GM18909 (cell line): ENCODE data around the gene SH3RF3.

Experiments used
- ATAC-seq: cut with Tn5 transposase; IDR thresholded peaks from one replicate; pipeline ENCODE4 v1.9.1; 2021; ENCODE audit warnings: mild to moderate bottlenecking; ENCODE audit not compliant: unreplicated experiment, poor library complexity

The SH3RF3 gene

GRCh38 chr2:109435901-109436598, 307.0 kb downstream of the SH3RF3 start:
- ATAC-seq = no peak

- no peak for ATAC-seq
Observed at GRCh38 chr2:109436610-109437225, 307.7 kb downstream of the SH3RF3 start.

DNA sequence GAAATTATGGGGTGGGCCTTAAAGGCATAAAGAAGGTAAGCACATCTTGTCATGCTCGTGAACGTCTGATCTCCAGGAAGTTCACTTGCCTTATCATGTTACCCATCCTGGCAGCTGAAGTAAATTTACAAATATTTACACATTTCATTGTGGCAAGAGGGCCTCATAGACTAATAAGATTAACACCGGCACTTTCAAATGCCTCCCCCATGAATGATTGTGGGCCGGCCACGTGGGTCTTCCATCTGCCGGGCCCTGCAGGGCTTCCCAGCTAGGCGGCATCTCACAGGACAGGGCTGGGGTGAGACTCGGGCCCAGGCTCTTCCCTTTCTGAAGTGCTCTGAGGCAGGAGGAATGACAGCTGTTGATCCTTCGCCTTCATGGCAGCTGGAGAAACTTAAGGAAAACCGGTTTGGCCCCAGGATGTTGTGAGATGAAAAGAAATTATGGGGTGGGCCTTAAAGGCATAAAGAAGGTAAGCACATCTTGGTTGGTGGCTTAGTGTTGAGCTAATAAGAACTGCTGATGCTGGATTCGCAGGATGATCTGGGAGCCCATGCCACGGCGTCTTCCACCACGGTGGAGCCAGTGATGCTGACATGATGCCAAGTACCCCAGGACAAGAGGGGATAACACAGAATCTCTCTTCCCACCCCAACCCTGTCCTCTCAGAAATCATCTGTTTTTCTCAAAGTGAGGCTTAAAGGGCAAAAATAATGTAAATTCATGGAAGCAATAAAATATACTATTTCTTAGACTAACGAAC, 308.5 kb downstream of the SH3RF3 start:
- ATAC-seq = no peak

DNA sequence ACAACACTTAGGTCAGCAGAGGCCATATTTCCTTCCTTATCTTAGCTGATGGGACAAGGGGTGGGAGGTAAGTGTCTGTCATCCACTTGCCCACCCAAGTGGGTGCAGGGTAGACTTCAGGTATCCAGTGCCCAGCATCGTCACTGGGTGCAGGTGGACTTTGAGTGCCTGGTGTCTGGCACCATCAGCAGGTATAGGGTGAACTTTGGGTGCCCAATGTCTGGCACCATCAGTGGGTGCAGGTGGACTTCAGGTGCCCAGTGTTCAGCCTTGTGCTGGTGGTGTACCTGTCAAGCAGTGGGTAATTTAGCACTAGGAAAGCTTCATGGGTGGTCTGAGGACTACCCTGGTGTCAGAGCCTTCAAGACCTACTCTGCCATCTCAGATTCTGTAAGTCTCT, 309.1 kb downstream of the SH3RF3 start:
- no peak for ATAC-seq

DNA sequence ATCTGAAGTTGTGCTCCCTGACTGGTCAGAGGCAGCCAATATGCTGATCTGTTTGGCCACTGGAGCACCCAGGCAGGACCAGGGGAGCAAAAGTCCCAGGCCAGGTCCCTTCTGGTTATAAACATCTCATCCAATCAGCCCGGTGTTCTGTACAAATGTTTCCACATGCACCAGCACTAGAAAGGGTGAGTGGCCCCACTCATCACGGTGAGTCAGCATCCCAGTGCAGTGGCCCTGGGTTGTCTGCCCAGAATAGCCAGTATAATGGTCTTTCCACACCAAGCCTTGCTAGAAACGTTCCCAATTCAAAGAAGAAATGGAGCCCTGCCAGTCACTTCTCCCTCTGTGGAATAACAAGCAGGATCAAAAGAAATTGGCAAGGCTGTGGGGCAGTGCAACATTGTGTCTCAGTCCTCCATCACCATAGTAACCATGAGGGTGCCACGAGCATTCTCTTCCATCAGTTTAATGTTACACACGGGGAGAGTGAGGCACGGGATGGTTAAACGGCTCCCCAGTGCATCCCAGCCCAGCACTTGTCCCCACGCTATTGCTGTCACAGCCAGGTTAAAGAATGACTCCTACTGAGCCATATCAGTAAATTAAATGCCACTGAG, 309.9 kb downstream of the SH3RF3 start:
- no peak for ATAC-seq

DNA sequence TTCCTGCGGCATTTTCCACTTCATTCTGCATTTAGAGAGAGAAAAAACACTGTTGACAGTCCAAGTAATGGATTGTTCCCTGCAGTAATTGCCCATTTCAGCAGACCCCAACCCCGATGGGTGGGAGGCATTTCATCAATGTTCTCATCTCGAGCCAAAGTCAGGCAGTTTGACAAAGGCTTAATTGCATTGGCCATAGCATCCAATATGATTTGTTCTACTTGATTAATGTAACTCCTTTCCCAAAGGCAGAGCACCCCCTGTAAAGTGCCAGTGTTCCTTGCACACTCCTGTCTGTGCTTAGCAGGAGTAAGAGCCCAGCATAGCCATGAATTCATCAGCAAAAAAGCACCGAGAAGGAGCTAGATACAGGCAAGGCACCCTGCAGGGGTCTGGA, 310.4 kb downstream of the SH3RF3 start:
- ATAC-seq = no peak

DNA sequence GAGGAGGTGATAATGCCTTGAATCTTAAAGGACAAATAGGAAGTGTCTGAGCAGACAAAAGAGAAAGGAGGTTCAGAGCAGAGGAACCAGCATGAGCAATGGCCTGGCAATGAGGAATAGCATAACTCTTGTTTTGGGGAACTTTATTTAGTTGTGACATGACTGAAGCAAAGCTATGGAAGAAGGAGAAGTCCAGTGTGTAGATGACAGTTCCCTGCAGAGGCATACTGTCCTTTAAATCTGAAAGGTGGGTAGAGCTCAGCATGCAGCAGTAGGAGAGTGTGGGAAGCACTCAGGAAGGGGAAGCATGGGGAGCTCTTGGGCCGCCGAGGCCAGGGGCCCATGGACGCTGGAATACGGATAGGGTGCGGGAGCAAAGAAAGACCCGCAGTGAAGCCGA, 311.0 kb downstream of the SH3RF3 start:
- no peak for ATAC-seq

GRCh38 chr2:109440499-109441156, 311.6 kb downstream of the SH3RF3 start:
- no peak for ATAC-seq

DNA sequence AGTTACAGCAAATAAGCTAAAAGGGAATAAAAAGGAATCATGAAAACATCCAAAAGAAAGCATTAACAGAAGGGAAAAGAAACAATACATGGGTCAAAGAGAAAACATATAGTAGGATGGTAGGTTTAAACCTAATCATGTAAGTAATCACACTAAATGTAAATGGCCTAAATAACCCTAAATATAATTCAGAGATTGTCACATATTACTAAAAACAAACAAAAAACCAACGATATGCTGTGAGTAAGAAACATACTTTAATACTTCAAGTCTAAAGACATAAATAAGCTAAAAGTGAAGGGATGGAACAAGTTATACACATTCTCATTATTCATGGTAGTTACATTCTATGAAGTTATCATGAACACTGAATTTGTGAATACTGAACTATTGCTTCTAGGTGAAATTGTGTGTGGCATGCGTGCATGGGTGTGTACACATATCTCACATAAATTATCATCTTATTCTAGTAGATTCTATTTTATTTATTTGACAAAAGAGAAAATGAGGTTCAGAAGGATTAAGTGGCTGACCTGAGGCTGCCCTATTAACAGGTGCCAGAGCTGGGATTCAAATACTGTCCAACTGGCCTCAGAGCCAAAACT, 313.8 kb downstream of the SH3RF3 start:
- no peak for ATAC-seq

- no peak for ATAC-seq
Observed at GRCh38 chr2:109444916-109445315, 315.9 kb downstream of the SH3RF3 start.

DNA sequence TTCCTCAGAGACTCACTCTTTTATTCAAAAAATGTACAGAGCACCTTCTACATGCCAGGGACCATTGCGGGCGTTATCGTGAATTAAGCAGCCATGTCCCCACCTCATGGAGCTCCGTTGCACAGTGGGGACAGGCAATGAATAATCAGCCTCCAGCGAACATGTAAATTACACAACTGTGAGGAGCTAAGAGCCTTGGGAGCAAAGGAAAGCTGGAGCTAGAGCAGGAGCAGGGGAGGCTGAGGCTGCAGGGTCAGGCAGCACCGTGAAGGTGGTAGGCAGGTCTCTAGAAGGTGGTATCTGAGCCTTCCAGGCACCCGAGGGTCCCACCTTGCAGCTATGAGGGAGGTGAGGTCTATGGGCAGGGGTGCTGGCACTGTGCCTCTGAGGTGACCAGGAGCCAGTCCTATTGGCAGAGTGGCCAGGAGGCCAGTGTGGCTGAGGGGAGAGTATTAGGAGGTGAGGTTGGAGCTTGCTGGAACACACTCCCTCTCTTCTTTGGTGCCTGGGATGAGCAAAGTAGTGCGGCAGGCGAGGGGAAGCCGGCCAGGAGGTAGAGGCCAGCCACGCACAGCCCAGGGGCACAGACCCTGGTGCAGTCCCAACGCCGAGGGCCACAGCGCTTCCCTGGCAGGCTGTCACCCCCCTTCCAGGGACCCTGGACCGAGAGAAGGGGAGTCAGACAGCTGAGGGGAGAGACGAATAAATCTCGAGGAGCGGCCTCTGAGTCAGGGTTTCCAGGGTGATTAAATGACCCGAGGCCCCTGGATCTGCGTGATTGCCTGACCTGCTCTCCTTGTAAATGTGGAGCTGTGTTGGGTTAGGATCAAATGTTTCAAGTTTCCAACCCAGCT, 317.5 kb downstream of the SH3RF3 start:
- no peak for ATAC-seq

DNA sequence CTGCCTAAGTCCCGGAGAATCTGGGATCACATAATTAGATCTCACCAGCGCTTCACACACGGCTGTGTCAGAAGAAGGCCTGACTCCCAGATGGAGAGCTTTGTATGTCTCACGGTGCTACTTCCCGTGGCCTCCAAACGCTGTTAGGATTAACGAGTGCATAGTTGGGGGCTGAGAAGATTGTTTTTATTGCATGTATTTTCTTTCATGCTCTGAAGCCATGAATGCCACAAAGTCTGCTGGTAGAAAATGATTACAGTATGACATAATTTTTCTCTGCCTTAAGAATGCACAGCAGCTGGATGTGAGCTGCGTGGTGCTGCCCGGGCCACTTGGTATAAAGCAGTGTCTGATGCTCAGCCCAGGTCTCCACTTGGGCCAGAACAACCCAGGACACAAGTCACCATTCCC, 318.3 kb downstream of the SH3RF3 start:
- no peak for ATAC-seq

GRCh38 chr2:109447776-109448175, 318.8 kb downstream of the SH3RF3 start:
- no peak for ATAC-seq

- ATAC-seq = no peak
Observed at GRCh38 chr2:109448207-109448606, 319.2 kb downstream of the SH3RF3 start.

GRCh38 chr2:109448946-109449788, 320.2 kb downstream of the SH3RF3 start:
- no peak for ATAC-seq

GRCh38 chr2:109450574-109451273, 321.7 kb downstream of the SH3RF3 start:
- no peak for ATAC-seq

- ATAC-seq = no peak
Observed at GRCh38 chr2:109451671-109452070, 322.7 kb downstream of the SH3RF3 start.
